Ecto neural progenitor cell (in vitro differentiated cells): ENCODE results near the gene PCDHGB1.
"Not testable (repeated sequence)": the region's sequence is repeated elsewhere in the genome, so short reads cannot be mapped to it uniquely, and the experiment has no call there.

Experiments used
- DNase-seq: peaks from one replicate; pipeline ENCODE4 v3.0.0-alpha.2; 2018; ENCODE audit warnings: low spot score

PCDHGB1 gene

GRCh38 chr5:141349917-141350619 is at the start of gene PCDHGB1:
Gene PCDHGB1 (plus strand): TSS chr5:141350099. CDS start chr5:141350261, 162 bp downstream.
- peak; percentile 59 for DNase-seq

GRCh38 chr5:141303756-141304155 is 46.1 kb upstream of the PCDHGB1 start, which contains the start of gene SLC25A2:
Gene SLC25A2 (minus strand): TSS chr5:141304049. CDS start chr5:141303865, 184 bp downstream.
- no peak for DNase-seq

GRCh38 chr5:141306630-141307029 is 43.3 kb upstream of the PCDHGB1 start:
- DNase-seq, result no peak

- no peak for DNase-seq
Measured at GRCh38 chr5:141313711-141314110, 36.2 kb upstream of the PCDHGB1 start.

GRCh38 chr5:141316963-141317362 is 32.9 kb upstream of the PCDHGB1 start:
- not testable (repeated sequence) for DNase-seq

GRCh38 chr5:141319202-141319601 is 30.7 kb upstream of the PCDHGB1 start:
- no peak for DNase-seq

- DNase-seq, result no peak
Measured at GRCh38 chr5:141319699-141320098, 30.2 kb upstream of the PCDHGB1 start.

- DNase-seq, result peak; percentile 94
Measured at GRCh38 chr5:141320225-141321169, 29.4 kb upstream of the PCDHGB1 start, which contains the start of gene TAF7. Gene TAF7 (minus strand): TSS chr5:141320784. CDS start chr5:141320044, 740 bp downstream.

GRCh38 chr5:141322261-141322660 is 27.6 kb upstream of the PCDHGB1 start:
- no peak for DNase-seq

GRCh38 chr5:141326088-141326854 is 23.6 kb upstream of the PCDHGB1 start:
- DNase-seq, result peak; percentile 70

- DNase-seq, result no peak
Measured at GRCh38 chr5:141328231-141328630, 21.7 kb upstream of the PCDHGB1 start.

GRCh38 chr5:141330299-141331080 is 19.4 kb upstream of the PCDHGB1 start, which contains the start of gene PCDHGA1:
Gene PCDHGA1 (plus strand): TSS chr5:141330514.
- no peak for DNase-seq

GRCh38 chr5:141332571-141332970 is 17.3 kb upstream of the PCDHGB1 start:
- DNase-seq, result not testable (repeated sequence)

GRCh38 chr5:141338538-141339306 is 11.2 kb upstream of the PCDHGB1 start, which contains the start of gene PCDHGA2:
Gene PCDHGA2 (plus strand): TSS chr5:141338760.
- DNase-seq, result no peak

GRCh38 chr5:141340781-141341354 is 9.0 kb upstream of the PCDHGB1 start:
- not testable (repeated sequence) for DNase-seq

GRCh38 chr5:141342773-141343172 is 7.1 kb upstream of the PCDHGB1 start:
- no peak for DNase-seq

GRCh38 chr5:141343242-141343952 is 6.5 kb upstream of the PCDHGB1 start, which contains the start of gene PCDHGA3:
Gene PCDHGA3 (plus strand): TSS chr5:141343829. CDS start chr5:141344034, 205 bp downstream.
- DNase-seq, result no peak

- DNase-seq, result no peak
Measured at GRCh38 chr5:141343953-141344463, 5.9 kb upstream of the PCDHGB1 start.

- DNase-seq, result no peak
Measured at GRCh38 chr5:141345327-141345726, 4.6 kb upstream of the PCDHGB1 start.
